ENCODE data around the gene SAP25.
"Not testable (repeated sequence)": the region's sequence is repeated elsewhere in the genome, so short reads cannot be mapped to it uniquely, and the experiment has no call there.

Gene SAP25

GRCh38 chr7:100528108-100528866, 45.4 kb downstream of the SAP25 start:
- DNase-seq: not testable (repeated sequence)

DNA sequence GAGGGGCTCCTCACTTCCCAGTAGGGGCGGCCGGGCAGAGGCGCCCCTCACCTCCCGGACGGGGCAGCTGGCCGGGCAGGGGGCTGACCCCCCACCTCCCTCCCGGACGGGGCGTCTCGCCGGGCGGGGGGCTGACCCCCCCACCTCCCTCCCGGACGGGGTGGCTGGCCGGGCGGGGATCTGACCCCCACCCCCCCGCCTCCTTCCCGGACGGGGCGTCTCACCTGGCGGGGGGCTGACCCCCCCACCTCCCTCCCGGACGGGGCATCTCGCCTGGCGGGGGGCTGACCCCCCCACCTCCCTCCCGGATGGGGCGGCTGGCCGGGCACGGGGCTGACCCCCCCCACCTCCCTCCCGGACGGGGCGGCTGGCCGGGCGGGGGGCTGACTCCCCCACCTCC, 50.5 kb downstream of the SAP25 start:
- DNase-seq: not testable (repeated sequence)
